ENCODE data around the gene AMELX.

Gene AMELX

GRCh38 chrX:11257290-11257689 is 35.9 kb upstream of the AMELX start:
- TF ChIP-seq SNAI2 (CRISPR knock-in tag; IDR thresholded peaks at IDR 0.05) (no peak), ARNTL (CRISPR knock-in tag; IDR thresholded peaks at IDR 0.05; ENCODE audit: borderline replicate concordance, low read depth) (no peak), CREB5 (CRISPR knock-in tag; IDR thresholded peaks at IDR 0.05; ENCODE audit: low read depth) (no peak), ZFP3 (CRISPR knock-in tag; IDR thresholded peaks at IDR 0.05) (no peak), ZFP30 (CRISPR knock-in tag; IDR thresholded peaks at IDR 0.05) (no peak), ISL1 (CRISPR knock-in tag; IDR thresholded peaks at IDR 0.05) (no peak), PATZ1 (CRISPR knock-in tag; IDR thresholded peaks at IDR 0.05; ENCODE audit: borderline replicate concordance) (no peak), ESRRG (CRISPR knock-in tag; IDR thresholded peaks at IDR 0.05) (no peak), ZNF70 (CRISPR knock-in tag; IDR thresholded peaks at IDR 0.05) (no peak)
- no peak for ATAC-seq

- no peak for ATAC-seq
- no peak for TF ChIP-seq ZNF8 (CRISPR knock-in tag; IDR thresholded peaks at IDR 0.05)
- TF ChIP-seq OSR1 (CRISPR knock-in tag; IDR thresholded peaks at IDR 0.05), result no peak
- TF ChIP-seq ZFP30 (CRISPR knock-in tag; IDR thresholded peaks at IDR 0.05), result no peak
- TF ChIP-seq PPARA (CRISPR knock-in tag; IDR thresholded peaks at IDR 0.05; ENCODE audit: borderline replicate concordance), result no peak
- TF ChIP-seq TOX (CRISPR knock-in tag; IDR thresholded peaks at IDR 0.05; ENCODE audit: borderline replicate concordance), result no peak
- no peak for TF ChIP-seq TSHZ2 (CRISPR knock-in tag; IDR thresholded peaks at IDR 0.05)
Measured at GRCh38 chrX:11257711-11258110, 35.5 kb upstream of the AMELX start.

- TF ChIP-seq TOX (CRISPR knock-in tag; IDR thresholded peaks at IDR 0.05; ENCODE audit: borderline replicate concordance) (no peak), PPARA (CRISPR knock-in tag; IDR thresholded peaks at IDR 0.05; ENCODE audit: borderline replicate concordance) (no peak), CSRNP3 (CRISPR knock-in tag; IDR thresholded peaks at IDR 0.05) (no peak), ZNF70 (CRISPR knock-in tag; IDR thresholded peaks at IDR 0.05) (no peak)
- ATAC-seq, result no peak
Measured at GRCh38 chrX:11259437-11259836, 33.8 kb upstream of the AMELX start.

GRCh38 chrX:11261260-11261659 is 32.0 kb upstream of the AMELX start:
- TF ChIP-seq ZC3H10 (CRISPR knock-in tag; IDR thresholded peaks at IDR 0.05), result no peak
- TF ChIP-seq PATZ1 (CRISPR knock-in tag; IDR thresholded peaks at IDR 0.05; ENCODE audit: borderline replicate concordance), result no peak
- TF ChIP-seq CREB5 (CRISPR knock-in tag; IDR thresholded peaks at IDR 0.05; ENCODE audit: low read depth), result no peak
- no peak for TF ChIP-seq TOX (CRISPR knock-in tag; IDR thresholded peaks at IDR 0.05; ENCODE audit: borderline replicate concordance)
- TF ChIP-seq TSHZ2 (CRISPR knock-in tag; IDR thresholded peaks at IDR 0.05), result no peak
- no peak for TF ChIP-seq SNAI2 (CRISPR knock-in tag; IDR thresholded peaks at IDR 0.05)
- TF ChIP-seq ZNF8 (CRISPR knock-in tag; IDR thresholded peaks at IDR 0.05), result no peak
- TF ChIP-seq CSRNP3 (CRISPR knock-in tag; IDR thresholded peaks at IDR 0.05), result no peak
- ATAC-seq, result peak; percentile 85
